ENCODE results near the gene FARSB.

FARSB gene

DNA sequence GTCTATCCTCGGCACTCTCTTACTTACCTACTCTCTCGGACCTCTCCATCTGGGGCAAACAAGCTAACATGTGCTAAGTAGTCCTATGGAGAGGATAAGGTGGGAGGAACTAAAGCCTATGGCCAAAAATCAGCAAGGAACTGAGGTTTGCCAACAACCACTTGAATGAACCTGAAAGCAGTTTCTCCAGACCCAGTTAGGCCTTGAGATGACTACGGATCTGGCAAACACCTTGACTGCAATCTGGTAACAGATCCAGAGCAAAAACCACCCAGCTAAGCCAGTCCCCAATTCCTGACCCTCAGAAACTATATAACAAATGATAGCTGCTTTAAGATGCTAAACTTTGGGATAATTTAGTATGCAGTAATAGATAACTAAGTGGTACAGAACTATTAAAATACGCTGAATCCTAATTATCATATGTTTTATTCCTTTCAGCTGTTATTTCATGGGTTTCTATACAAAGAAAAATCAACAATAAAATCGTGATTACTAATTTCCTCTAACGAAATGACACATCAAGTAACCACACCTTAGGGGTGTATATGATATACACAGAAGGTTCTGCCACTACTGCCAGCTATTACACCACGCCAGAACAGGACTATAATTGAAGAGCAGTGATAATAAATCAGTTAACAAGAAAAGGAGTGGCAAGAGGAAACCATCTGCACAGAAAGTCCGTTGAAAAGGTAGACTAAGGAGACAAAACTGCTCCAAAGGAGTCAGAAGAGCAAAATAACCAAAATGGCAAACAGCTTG is 3.2 kb downstream of the FARSB start:
- peaks cover 18% of the 10 kb centered on the region for H4K20me1 ChIP-seq (ENCODE audit: insufficient read depth, low read length)
- peak overlapping the region; percentile 88; the same call in 1 of the 2 replicates for H3K4me2 ChIP-seq (ENCODE audit: low read length)
- H3K36me3 ChIP-seq (replicated peaks; ENCODE audit: low read depth, low read length), result peaks cover 6% of the 10 kb centered on the region
- peaks cover 35% of the 10 kb centered on the region for H3K4me1 ChIP-seq (ENCODE audit: low read length)
- H3K9me3 ChIP-seq (ENCODE audit: insufficient read depth, low read length), result no peaks in the 10 kb centered on the region
- no peaks in the 10 kb centered on the region for H3K27me3 ChIP-seq (ENCODE audit: low read depth, low read length)
- no peak overlapping the region for H3K4me3 ChIP-seq (ENCODE audit: low read length)
- no peak overlapping the region for H3K9ac ChIP-seq (ENCODE audit: low read length)
- H2AFZ ChIP-seq (ENCODE audit: low read depth, low read length), result no peak overlapping the region
- H3K79me2 ChIP-seq (ENCODE audit: low read length), result peaks cover 88% of the 10 kb centered on the region
- TF ChIP-seq EZH2phosphoT487 (IDR thresholded peaks at IDR 0.05; ENCODE audit: low read depth), result no peak
- TF ChIP-seq, protein P1, sequence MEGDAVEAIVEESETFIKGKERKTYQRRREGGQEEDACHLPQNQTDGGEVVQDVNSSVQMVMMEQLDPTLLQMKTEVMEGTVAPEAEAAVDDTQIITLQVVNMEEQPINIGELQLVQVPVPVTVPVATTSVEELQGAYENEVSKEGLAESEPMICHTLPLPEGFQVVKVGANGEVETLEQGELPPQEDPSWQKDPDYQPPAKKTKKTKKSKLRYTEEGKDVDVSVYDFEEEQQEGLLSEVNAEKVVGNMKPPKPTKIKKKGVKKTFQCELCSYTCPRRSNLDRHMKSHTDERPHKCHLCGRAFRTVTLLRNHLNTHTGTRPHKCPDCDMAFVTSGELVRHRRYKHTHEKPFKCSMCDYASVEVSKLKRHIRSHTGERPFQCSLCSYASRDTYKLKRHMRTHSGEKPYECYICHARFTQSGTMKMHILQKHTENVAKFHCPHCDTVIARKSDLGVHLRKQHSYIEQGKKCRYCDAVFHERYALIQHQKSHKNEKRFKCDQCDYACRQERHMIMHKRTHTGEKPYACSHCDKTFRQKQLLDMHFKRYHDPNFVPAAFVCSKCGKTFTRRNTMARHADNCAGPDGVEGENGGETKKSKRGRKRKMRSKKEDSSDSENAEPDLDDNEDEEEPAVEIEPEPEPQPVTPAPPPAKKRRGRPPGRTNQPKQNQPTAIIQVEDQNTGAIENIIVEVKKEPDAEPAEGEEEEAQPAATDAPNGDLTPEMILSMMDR (IDR thresholded peaks at IDR 0.05; ENCODE audit: low read depth, low read length), result no peak
- no peak overlapping the region; the same call in 1 of the 2 replicates for H3K27ac ChIP-seq (ENCODE audit: low read length)

DNA sequence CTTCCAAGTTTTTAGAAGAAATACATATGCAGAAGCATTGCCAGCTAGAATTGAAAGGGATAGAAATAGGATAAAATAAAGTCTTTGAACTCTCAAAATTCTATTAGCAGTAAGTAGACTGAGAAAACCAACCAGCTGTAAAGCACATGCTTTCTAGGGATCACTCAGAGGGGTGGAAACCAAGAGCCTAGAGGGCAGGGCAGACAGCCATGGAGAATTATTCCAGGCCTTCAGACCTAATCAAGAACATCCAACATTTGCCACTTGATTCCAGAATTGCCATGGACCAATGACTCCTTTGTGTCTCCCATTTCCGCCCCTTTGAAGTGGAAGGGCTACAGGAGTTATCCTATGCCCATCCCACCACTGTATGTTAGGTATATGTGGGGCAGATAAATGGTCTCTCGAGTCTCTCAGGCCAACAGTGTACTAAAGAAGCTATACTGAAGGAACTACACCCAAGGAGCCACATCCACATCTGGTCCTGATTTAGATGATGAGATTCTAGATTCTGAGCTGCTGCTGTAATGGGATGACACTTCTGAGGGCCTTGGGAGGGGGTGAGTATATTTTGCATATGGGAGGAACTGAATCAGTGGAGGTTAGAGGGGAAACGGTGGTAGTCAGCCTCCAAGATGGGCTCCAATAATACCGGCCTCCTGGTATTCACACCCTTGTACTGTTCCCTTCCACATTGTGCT is 4.0 kb downstream of the FARSB start:
- no peak for TF ChIP-seq EZH2phosphoT487 (IDR thresholded peaks at IDR 0.05; ENCODE audit: low read depth)
- TF ChIP-seq, protein P1 (IDR thresholded peaks at IDR 0.05; ENCODE audit: low read depth, low read length), result no peak
- Histone ChIP-seq H3K4me1 (ENCODE audit: low read length) (peaks cover 30% of the 10 kb centered on the region), H3K4me3 (ENCODE audit: low read length) (no peak overlapping the region), H3K4me2 (ENCODE audit: low read length) (no peak overlapping the region), H3K27ac (ENCODE audit: low read length) (no peak overlapping the region), H4K20me1 (ENCODE audit: insufficient read depth, low read length) (peaks cover 18% of the 10 kb centered on the region), H3K9ac (ENCODE audit: low read length) (no peak overlapping the region), H3K36me3 (replicated peaks; ENCODE audit: low read depth, low read length) (peaks cover 6% of the 10 kb centered on the region), H3K9me3 (ENCODE audit: insufficient read depth, low read length) (no peaks in the 10 kb centered on the region), H3K27me3 (ENCODE audit: low read depth, low read length) (no peaks in the 10 kb centered on the region), H3K79me2 (ENCODE audit: low read length) (peaks cover 82% of the 10 kb centered on the region), H2AFZ (ENCODE audit: low read depth, low read length) (no peak overlapping the region)

DNA sequence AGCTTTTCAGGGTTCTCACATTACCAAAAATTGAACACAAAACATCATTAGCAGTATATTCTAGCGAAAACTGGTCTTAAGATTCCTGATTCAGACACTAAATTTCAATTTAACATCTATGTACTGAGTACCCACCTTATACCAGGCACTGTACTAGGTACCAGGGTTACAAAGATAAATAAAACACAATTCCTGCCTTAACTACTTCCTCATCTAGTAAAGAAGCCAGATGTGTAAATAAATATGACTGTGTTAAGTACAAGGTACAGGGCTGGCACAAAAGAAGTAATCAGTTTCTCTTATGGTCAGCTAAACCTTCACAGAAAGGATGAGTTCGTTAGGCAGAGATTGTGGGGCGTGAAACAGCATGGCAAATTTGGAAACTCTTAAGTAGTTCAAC is 6.1 kb downstream of the FARSB start:
- H3K36me3 ChIP-seq (replicated peaks; ENCODE audit: low read depth, low read length), result peaks cover 9% of the 10 kb centered on the region
- H4K20me1 ChIP-seq (ENCODE audit: insufficient read depth, low read length), result peaks cover 18% of the 10 kb centered on the region
- TF ChIP-seq, protein P1 (IDR thresholded peaks at IDR 0.05; ENCODE audit: low read depth, low read length), result no peak
- no peak for TF ChIP-seq EZH2phosphoT487 (IDR thresholded peaks at IDR 0.05; ENCODE audit: low read depth)
- peaks cover 76% of the 10 kb centered on the region for H3K79me2 ChIP-seq (ENCODE audit: low read length)
- no peak overlapping the region for H3K4me3 ChIP-seq (ENCODE audit: low read length)
- H3K4me1 ChIP-seq (ENCODE audit: low read length), result peaks cover 30% of the 10 kb centered on the region
- H3K4me2 ChIP-seq (ENCODE audit: low read length), result no peak overlapping the region
- H3K27me3 ChIP-seq (ENCODE audit: low read depth, low read length), result no peaks in the 10 kb centered on the region
- no peaks in the 10 kb centered on the region for H3K9me3 ChIP-seq (ENCODE audit: insufficient read depth, low read length)
- no peak overlapping the region for H2AFZ ChIP-seq (ENCODE audit: low read depth, low read length)
- no peak overlapping the region for H3K27ac ChIP-seq (ENCODE audit: low read length)
- H3K9ac ChIP-seq (ENCODE audit: low read length), result no peak overlapping the region

DNA sequence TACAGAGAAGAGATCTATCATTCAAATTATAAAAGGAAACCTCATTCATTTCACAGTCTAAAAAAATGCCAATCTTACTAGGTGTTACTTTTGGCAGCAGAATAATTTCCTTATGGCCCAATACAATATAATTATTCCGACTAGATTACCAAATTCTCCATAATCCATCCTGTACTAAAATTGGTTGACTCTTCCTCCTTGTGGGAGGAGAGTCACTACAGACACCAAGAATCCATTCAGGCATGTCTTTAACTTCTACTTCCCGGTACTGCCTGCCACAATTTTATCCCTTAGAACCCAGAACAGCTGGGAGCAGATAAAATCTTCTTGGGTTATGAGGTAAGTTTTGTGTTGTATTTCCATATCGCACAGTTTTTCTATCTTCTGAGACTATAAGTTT is 9.9 kb downstream of the FARSB start:
- Histone ChIP-seq H3K4me1 (ENCODE audit: low read length) (no peaks in the 10 kb centered on the region), H3K4me3 (ENCODE audit: low read length) (no peak overlapping the region), H3K27ac (ENCODE audit: low read length) (no peak overlapping the region), H4K20me1 (ENCODE audit: insufficient read depth, low read length) (0 out of 2 replicates have a peak, but pooled peaks cover 6% of the 10 kb centered on the region), H3K36me3 (replicated peaks; ENCODE audit: low read depth, low read length) (peaks cover 18% of the 10 kb centered on the region), H3K9ac (ENCODE audit: low read length) (no peak overlapping the region), H3K27me3 (ENCODE audit: low read depth, low read length) (no peaks in the 10 kb centered on the region), H3K79me2 (ENCODE audit: low read length) (peaks cover 43% of the 10 kb centered on the region), H3K4me2 (ENCODE audit: low read length) (no peak overlapping the region), H3K9me3 (ENCODE audit: insufficient read depth, low read length) (no peaks in the 10 kb centered on the region), H2AFZ (ENCODE audit: low read depth, low read length) (no peak overlapping the region)
- TF ChIP-seq EZH2phosphoT487 (IDR thresholded peaks at IDR 0.05; ENCODE audit: low read depth), result no peak
- TF ChIP-seq, protein P1 (IDR thresholded peaks at IDR 0.05; ENCODE audit: low read depth, low read length), result no peak
